Lower lobe of right lung (tissue), 2 donors: Measurements from ENCODE around the gene MCF2L. TPM values are rescaled to one million over a fixed set of nuclear protein-coding genes. Genes with fewer than 3 reads are reported as not detected.

Source experiments
- ATAC-seq, 2 donors: fragments of 200-7000 bp; cut with Tn5 transposase; one replicate each; pipeline ENCODE4 v1.9.1; 2020 to 2022; ENCODE audit warnings: mild to moderate bottlenecking in 2 of 2, moderate library complexity in 2 of 2
- DNase-seq: peaks from one replicate; pipeline ENCODE4 v3.0.0-alpha.2; 2020
- H3K27ac ChIP-seq: fragments of 200-600 bp; one replicate; pipeline ENCODE4 v1.8.0; 2022
- H3K27me3 ChIP-seq: fragments of 200-600 bp; one replicate; pipeline ENCODE4 v1.8.0; 2022; ENCODE audit warnings: low read depth
- H3K36me3 ChIP-seq: fragments of 200-600 bp; one replicate; pipeline ENCODE4 v1.8.0; 2022; ENCODE audit warnings: mild to moderate bottlenecking
- H3K4me1 ChIP-seq: fragments of 200-600 bp; one replicate; pipeline ENCODE4 v1.8.0; 2022
- H3K4me3 ChIP-seq: fragments of 200-600 bp; one replicate; pipeline ENCODE4 v1.8.0; 2022; ENCODE audit warnings: mild to moderate bottlenecking
- H3K9me3 ChIP-seq: fragments of 200-600 bp; one replicate; pipeline ENCODE4 v1.8.0; 2022
- intact Hi-C: fragments of 100-400 bp; cut with DNase I; formaldehyde crosslinking; loops from one replicate; pipeline ENCODE4 v1.11.0; 2022
- total RNA-seq: library from RNA; stranded (reverse); fragmentation: NEBNext Ultra II Directional; extraction: Animal tissue kit (Norgen Biotek cat#: 25700); gene quantifications from one replicate; pipeline ENCODE4 v1.2.1, GENCODE V29; 2021
- TF ChIP-seq, protein P1 (sequence below): fragments of 200-600 bp; IDR thresholded peaks from one replicate; pipeline ENCODE4 v1.8.0; 2022; ENCODE audit warnings: antibody characterized with exemption, mild to moderate bottlenecking
- donor health status: DM: no; HTN: yes; CAD: no; lungs with severe emphysema.

Gene MCF2L
- total RNA-seq, 1 donor from 2014 or later: 42.4 TPM

DNA sequence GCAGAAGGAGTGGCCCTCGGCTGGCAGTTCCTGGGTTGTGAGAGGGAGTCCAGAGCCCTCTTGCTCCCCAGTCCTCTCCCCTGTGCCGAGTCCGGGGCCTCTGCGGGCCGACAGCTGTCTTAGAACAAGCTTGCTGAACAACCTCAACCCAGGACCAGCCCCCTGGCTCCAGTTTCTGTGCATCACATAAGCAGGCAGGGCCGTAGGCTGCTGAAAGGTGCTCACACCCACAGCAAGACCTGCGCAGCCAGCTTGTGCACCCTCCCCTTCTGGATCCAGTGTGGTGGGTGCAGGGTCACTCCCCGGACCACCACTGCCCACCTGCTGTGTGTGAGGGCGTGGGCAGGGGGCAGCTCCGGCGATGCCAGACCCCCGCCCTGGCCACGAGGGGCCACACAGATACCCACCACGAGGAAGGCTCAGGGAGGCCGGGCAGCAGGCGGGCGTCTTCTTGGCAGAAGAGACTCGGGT lies 111.4 kb downstream of the MCF2L start:
- no peaks in the 10 kb centered on the region for H3K27me3 ChIP-seq
- TF ChIP-seq, protein P1, sequence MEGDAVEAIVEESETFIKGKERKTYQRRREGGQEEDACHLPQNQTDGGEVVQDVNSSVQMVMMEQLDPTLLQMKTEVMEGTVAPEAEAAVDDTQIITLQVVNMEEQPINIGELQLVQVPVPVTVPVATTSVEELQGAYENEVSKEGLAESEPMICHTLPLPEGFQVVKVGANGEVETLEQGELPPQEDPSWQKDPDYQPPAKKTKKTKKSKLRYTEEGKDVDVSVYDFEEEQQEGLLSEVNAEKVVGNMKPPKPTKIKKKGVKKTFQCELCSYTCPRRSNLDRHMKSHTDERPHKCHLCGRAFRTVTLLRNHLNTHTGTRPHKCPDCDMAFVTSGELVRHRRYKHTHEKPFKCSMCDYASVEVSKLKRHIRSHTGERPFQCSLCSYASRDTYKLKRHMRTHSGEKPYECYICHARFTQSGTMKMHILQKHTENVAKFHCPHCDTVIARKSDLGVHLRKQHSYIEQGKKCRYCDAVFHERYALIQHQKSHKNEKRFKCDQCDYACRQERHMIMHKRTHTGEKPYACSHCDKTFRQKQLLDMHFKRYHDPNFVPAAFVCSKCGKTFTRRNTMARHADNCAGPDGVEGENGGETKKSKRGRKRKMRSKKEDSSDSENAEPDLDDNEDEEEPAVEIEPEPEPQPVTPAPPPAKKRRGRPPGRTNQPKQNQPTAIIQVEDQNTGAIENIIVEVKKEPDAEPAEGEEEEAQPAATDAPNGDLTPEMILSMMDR: no peak
- H3K27ac ChIP-seq: no peak overlapping the region
- ATAC-seq (no peak), DNase-seq (no peak)
- peaks cover 39% of the 10 kb centered on the region for H3K36me3 ChIP-seq
- intact Hi-C loops: no loop called here
- H3K4me1 ChIP-seq: no peaks in the 10 kb centered on the region
- no peaks in the 10 kb centered on the region for H3K9me3 ChIP-seq
- H3K4me3 ChIP-seq: no peak overlapping the region

GRCh38 chr13:113080901-113081521 lies 112.0 kb downstream of the MCF2L start:
- ATAC-seq (no peak), DNase-seq (no peak)
- Histone ChIP-seq H3K27me3 (no peaks in the 10 kb centered on the region), H3K4me3 (no peak overlapping the region), H3K36me3 (peaks cover 33% of the 10 kb centered on the region), H3K4me1 (no peaks in the 10 kb centered on the region), H3K27ac (no peak overlapping the region), H3K9me3 (no peaks in the 10 kb centered on the region)
- TF ChIP-seq, protein P1: no peak
- intact Hi-C loops: no loop called here

DNA sequence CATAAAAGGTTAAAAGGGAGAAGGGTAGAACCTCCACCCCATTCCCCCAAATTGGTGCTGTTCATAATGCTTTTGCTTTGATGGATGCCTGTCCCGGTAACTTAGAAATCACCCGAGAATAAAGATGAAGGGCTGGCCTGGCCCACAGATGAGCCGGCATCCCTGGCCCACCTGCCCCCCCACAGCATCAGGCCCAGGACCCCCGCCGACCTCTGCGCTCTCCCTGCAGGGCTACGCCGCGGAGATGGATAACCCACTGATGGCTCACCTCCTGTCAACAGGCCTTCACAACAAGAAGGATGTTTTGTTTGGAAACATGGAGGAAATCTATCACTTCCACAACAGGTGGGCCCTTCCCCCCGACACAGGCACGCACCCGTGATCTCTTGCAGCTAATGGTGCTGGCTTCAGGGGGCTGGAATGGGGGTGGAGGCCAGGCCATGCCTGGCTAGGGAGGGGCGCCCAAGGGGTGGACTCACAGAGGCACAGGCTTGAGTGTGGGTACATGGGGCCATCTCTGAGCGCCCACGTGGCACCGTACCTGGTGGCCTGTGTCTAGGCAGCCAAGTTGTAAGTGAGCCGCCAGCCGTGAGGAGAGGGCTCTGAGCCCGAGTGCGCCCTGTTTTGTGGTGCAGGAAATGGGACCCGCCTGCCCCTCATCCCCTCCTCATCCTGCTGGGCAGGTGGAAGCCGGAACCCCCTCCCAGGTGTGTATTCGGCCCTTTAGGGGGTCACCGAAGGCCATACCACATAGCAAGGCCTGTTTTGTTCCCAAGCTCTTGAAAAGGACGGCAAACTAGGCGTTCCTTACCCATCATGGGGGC lies 113.4 kb downstream of the MCF2L start:
- ATAC-seq: no peak
- intact Hi-C loops: no loop called here
- H3K9me3 ChIP-seq: no peaks in the 10 kb centered on the region
- no peak overlapping the region for H3K27ac ChIP-seq
- H3K27me3 ChIP-seq: no peaks in the 10 kb centered on the region
- peaks cover 27% of the 10 kb centered on the region for H3K36me3 ChIP-seq
- no peaks in the 10 kb centered on the region for H3K4me1 ChIP-seq
- TF ChIP-seq, protein P1: no peak
- DNase-seq: no peak
- H3K4me3 ChIP-seq: no peak overlapping the region

DNA sequence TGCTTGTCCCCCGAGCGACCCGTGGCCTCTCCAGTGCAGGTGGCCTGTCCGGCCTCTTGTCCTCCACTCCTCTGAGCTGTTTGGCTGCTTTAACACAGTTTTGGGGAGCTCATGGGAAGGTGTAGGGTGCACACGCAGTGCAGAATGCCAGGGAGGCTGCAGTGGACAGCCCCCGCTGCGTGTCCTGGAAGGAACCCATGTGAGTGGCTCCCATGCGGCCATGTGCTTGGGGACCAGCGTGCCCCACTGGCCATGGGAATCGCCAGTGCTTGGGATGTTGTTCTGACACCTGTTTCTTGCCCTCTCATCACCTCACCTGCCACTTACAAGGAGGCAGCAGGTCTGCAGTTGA lies 114.0 kb downstream of the MCF2L start:
- no peak overlapping the region for H3K27ac ChIP-seq
- peaks cover 28% of the 10 kb centered on the region for H3K36me3 ChIP-seq
- H3K4me1 ChIP-seq: no peaks in the 10 kb centered on the region
- intact Hi-C loops: no loop called here
- H3K4me3 ChIP-seq: no peak overlapping the region
- no peaks in the 10 kb centered on the region for H3K9me3 ChIP-seq
- ATAC-seq: no peak
- H3K27me3 ChIP-seq: no peaks in the 10 kb centered on the region
- peak; percentile 29 for DNase-seq
- TF ChIP-seq, protein P1: no peak

DNA sequence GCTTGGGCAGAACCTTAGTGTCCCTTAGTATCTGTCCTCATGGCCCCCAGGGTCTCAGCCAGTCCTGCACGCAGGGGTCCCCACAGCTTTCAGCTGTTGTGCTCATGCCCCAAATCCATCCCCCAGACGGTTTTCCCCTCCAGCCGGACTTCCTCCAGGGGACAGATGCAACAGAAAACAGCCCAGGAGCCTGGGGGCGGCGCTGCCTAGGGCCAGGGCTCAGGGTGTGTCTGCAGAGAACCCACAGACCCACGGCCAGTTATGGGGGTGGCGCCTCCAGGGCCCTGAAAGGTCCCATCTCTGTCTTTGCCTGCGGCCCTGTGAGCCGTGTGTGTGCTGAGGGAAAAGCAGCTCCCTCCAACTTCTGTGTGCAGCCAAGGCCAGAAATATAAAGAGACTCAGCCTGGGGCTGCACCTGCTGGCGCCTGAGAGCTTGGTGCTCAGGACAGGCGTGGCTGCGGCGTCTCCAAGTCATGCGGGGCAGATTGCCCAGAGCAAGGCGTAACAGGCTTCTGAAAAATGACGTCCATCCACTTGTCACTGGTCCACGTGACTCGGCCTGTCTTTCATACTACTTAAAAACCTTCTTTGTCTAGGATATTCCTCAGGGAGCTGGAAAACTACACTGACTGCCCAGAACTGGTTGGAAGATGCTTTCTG lies 114.5 kb downstream of the MCF2L start:
- ATAC-seq: peak; percentile 85 to 94
- TF ChIP-seq, protein P1: no peak

More for the DNA sequence above, 114.5 kb downstream of the MCF2L start:
- no peak overlapping the region for H3K27ac ChIP-seq
- intact Hi-C loops: no loop called here
- no peaks in the 10 kb centered on the region for H3K9me3 ChIP-seq
- peak; percentile 87 for DNase-seq
- H3K4me3 ChIP-seq: no peak overlapping the region
- peaks cover 27% of the 10 kb centered on the region for H3K36me3 ChIP-seq
- H3K4me1 ChIP-seq: no peaks in the 10 kb centered on the region
- no peaks in the 10 kb centered on the region for H3K27me3 ChIP-seq
